Adipose tissue (tissue), 3 donors: ENCODE data around the gene C1QTNF1. TPM values are rescaled to one million over a fixed set of nuclear protein-coding genes. Genes with fewer than 3 reads are reported as not detected.

Source experiments
- H3K27ac ChIP-seq: one replicate; pipeline ENCODE4 v1.5.1; 2013; ENCODE audit warnings: low read depth, low read length
- WGBS, 3 donors: extraction: QIAGEN DNeasy Blood & Tissue Kit; methylation state at CpG; one replicate each; pipeline ENCODE4 v1.1.7; 2013; 5-methylcytosine and 5-hydroxymethylcytosine counted together
- polyA plus RNA-seq, 3 donors: library from polyadenylated mRNA; stranded (reverse); fragments of 200-250 nt; gene quantifications; one replicate each; pipeline ENCODE4 v1.2.3, GENCODE V29; 2013
- donor health status: healthy with polysubstance abuse.
- donor health status: Bipolar disorder and iron deficiency.
- donor health status: healthy.

Gene C1QTNF1
- polyA plus RNA-seq, 3 donors = 33.8 to 357 (median 207) TPM

GRCh38 chr17:79092567-79092966 is 68.6 kb downstream of the C1QTNF1 start:
- WGBS, 3 donors = 52 to 59% (median 58%) methylated on average over 4 of the region's 4 CpGs
- H3K27ac ChIP-seq = no peak overlapping the region

GRCh38 chr17:79093270-79093669 is 69.3 kb downstream of the C1QTNF1 start:
- H3K27ac ChIP-seq = no peak overlapping the region
- WGBS, 3 donors = 35 to 56% (median 42%) methylated on average over 8 of the region's 8 CpGs

- WGBS, 3 donors = 80 to 87% (median 82%) methylated on average over 9 to 17 of the region's 17 CpGs
Observed at GRCh38 chr17:79094261-79094660, 70.3 kb downstream of the C1QTNF1 start.

GRCh38 chr17:79095345-79096055 is 71.5 kb downstream of the C1QTNF1 start:
- 83 to 89% (median 86%) methylated on average over 14 to 15 of the region's 15 CpGs for WGBS, 3 donors

More at GRCh38 chr17:79094261-79094660, 70.3 kb downstream of the C1QTNF1 start:
- no peak overlapping the region for H3K27ac ChIP-seq

GRCh38 chr17:79096477-79096876 is 72.5 kb downstream of the C1QTNF1 start:
- no peak overlapping the region for H3K27ac ChIP-seq
- WGBS, 3 donors = 39 to 55% (median 41%) methylated on average over 16 of the region's 16 CpGs

More at GRCh38 chr17:79095345-79096055, 71.5 kb downstream of the C1QTNF1 start:
- H3K27ac ChIP-seq = no peak overlapping the region

GRCh38 chr17:79097226-79098055 is 73.5 kb downstream of the C1QTNF1 start:
- no peak overlapping the region for H3K27ac ChIP-seq
- 11 to 14% (median 13%) methylated on average over 38 to 52 of the region's 52 CpGs for WGBS, 3 donors

GRCh38 chr17:79098282-79098867 is 74.4 kb downstream of the C1QTNF1 start:
- WGBS, 3 donors = 20 to 43% (median 42%) methylated on average over 16 of the region's 16 CpGs

More at GRCh38 chr17:79098282-79098867, 74.4 kb downstream of the C1QTNF1 start:
- H3K27ac ChIP-seq = no peak overlapping the region

Other genes with a start within 250 kb of the C1QTNF1 start
- gene CYTH1, start 241.9 kb upstream of the C1QTNF1 start, polyA plus RNA-seq = 10 to 100 TPM; 23.8 to 42.1 (median 41.7) TPM
- 10 to 100 TPM; 22.2 to 47.1 (median 32.3) TPM for gene USP36, start 183.4 kb upstream of the C1QTNF1 start, polyA plus RNA-seq
- gene CEP295NL, start 121.0 kb upstream of the C1QTNF1 start, polyA plus RNA-seq = 1 to 10 TPM in 1 of 3 donors, under 1 TPM in 2; 0.03 to 2.4 (median 0.15) TPM
- gene TIMP2, start 98.8 kb upstream of the C1QTNF1 start, polyA plus RNA-seq = 100 to 1,000 TPM in 2 of 3 donors, 10 to 100 TPM in 1; 37.2 to 127 (median 122) TPM
- gene LGALS3BP, start 44.2 kb upstream of the C1QTNF1 start, polyA plus RNA-seq = 100 to 1,000 TPM; 104 to 220 (median 144) TPM
- 10 to 100 TPM in 2 of 3 donors, 1 to 10 TPM in 1; 9.3 to 22.5 (median 16.9) TPM for gene CANT1, start 14.4 kb upstream of the C1QTNF1 start, polyA plus RNA-seq
- gene ENGASE, start 50.7 kb downstream of the C1QTNF1 start, polyA plus RNA-seq = 10 to 100 TPM; 18.7 to 39.0 (median 33.7) TPM